WTC11 (cell line): Measurements from ENCODE around the gene STN1. TPM values are rescaled to one million over a fixed set of nuclear protein-coding genes. Genes with fewer than 3 reads are reported as not detected.

Experiments used
- ATAC-seq: fragments of 200-7000 bp; cut with Tn5 transposase; 2 replicates; pipeline ENCODE4 v1.10.0; 2021; ENCODE audit warnings: mild to moderate bottlenecking, moderate library complexity
- CTCF ChIA-PET: fragments of 300-600 bp; sonication (Branson Sonifier 250); formaldehyde crosslinking; loops from one replicate; lab custom pipeline; 2021; ENCODE audit warnings: antibody characterized with exemption; lab: Charles Lee
- POLR2A ChIA-PET: fragments of 350-600 bp; sonication (Branson Sonifier 250); formaldehyde crosslinking; loops from one replicate; lab custom pipeline; 2021; ENCODE audit warnings: antibody characterized with exemption; lab: Charles Lee
- DNase-seq: peaks from one replicate; pipeline ENCODE4 v3.0.0; 2021; ENCODE audit warnings: low spot score
- H3K27ac Mint-ChIP-seq: 2 replicates; pipeline ENCODE4 v1.8.0; 2021; ENCODE audit warnings: mixed read lengths
- H3K27me3 Mint-ChIP-seq: 2 replicates; pipeline ENCODE4 v1.8.0; 2021; ENCODE audit warnings: low read depth, mild to moderate bottlenecking, moderate library complexity, mixed read lengths
- H3K36me3 Mint-ChIP-seq: 2 replicates; pipeline ENCODE4 v1.8.0; 2021; ENCODE audit warnings: mixed read lengths
- H3K4me1 Mint-ChIP-seq: 2 replicates; pipeline ENCODE4 v1.8.0; 2022; ENCODE audit warnings: mixed read lengths
- H3K4me3 Mint-ChIP-seq: 2 replicates; pipeline ENCODE4 v1.8.0; 2021; ENCODE audit warnings: mild to moderate bottlenecking, moderate library complexity, mixed read lengths
- H3K9me3 Mint-ChIP-seq: 2 replicates; pipeline ENCODE4 v1.8.0; 2021; ENCODE audit warnings: mixed read lengths
- AR ChIP-seq: fragments of 250-450 bp; sonication (Bioruptor Pico); IDR thresholded peaks from 2 replicates; pipeline ENCODE4 v1.9.0; 2021; ENCODE audit warnings: mild to moderate bottlenecking
- ELF4 ChIP-seq: sonication (generic); formaldehyde crosslinking; IDR thresholded peaks from 2 replicates; pipeline ENCODE4 v1.8.1; 2022; ENCODE audit warnings: low read depth, mild to moderate bottlenecking, moderate library complexity, missing genetic modification reagents
- ESRRA ChIP-seq: sonication (generic); formaldehyde crosslinking; IDR thresholded peaks from 2 replicates; pipeline ENCODE4 v1.8.1; 2022; ENCODE audit warnings: mild to moderate bottlenecking, missing genetic modification reagents, borderline replicate concordance
- GRHL2 ChIP-seq: fragments of 250-450 bp; sonication (Bioruptor Pico); IDR thresholded peaks from 2 replicates; pipeline ENCODE4 v1.8.0; 2022; ENCODE audit warnings: mild to moderate bottlenecking, moderate library complexity; ENCODE audit not compliant: insufficient replicate concordance, severe bottlenecking
- HMGA2 ChIP-seq: fragments of 250-450 bp; sonication (Bioruptor Pico); IDR thresholded peaks from 2 replicates; pipeline ENCODE4 v1.4.0; 2021; ENCODE audit warnings: mild to moderate bottlenecking, moderate library complexity
- IRF2 ChIP-seq: sonication (generic); formaldehyde crosslinking; IDR thresholded peaks from 2 replicates; pipeline ENCODE4 v1.8.0; 2022; ENCODE audit warnings: low read depth, missing genetic modification reagents, borderline replicate concordance
- MAX ChIP-seq: sonication (generic); formaldehyde crosslinking; IDR thresholded peaks from 2 replicates; pipeline ENCODE4 v1.8.0; 2022; ENCODE audit warnings: mild to moderate bottlenecking, missing genetic modification reagents
- MLX ChIP-seq: sonication (generic); formaldehyde crosslinking; IDR thresholded peaks from 2 replicates; pipeline ENCODE4 v1.8.1; 2023; ENCODE audit warnings: mild to moderate bottlenecking, missing genetic modification reagents, moderate library complexity
- MXD4 ChIP-seq: fragments of 250-450 bp; sonication (Bioruptor Pico); IDR thresholded peaks from 2 replicates; pipeline ENCODE4 v1.8.0; 2021; ENCODE audit warnings: mild to moderate bottlenecking, moderate library complexity, borderline replicate concordance
- MYBL2 ChIP-seq: sonication (generic); formaldehyde crosslinking; IDR thresholded peaks from 2 replicates; pipeline ENCODE4 v1.8.1; 2023; ENCODE audit warnings: mild to moderate bottlenecking, moderate library complexity, missing genetic modification reagents
- NR1H2 ChIP-seq: sonication (generic); formaldehyde crosslinking; IDR thresholded peaks from 2 replicates; pipeline ENCODE4 v1.9.0; 2021; ENCODE audit warnings: mild to moderate bottlenecking, moderate library complexity, missing genetic modification reagents
- SMAD3 ChIP-seq: sonication (generic); formaldehyde crosslinking; IDR thresholded peaks from 2 replicates; pipeline ENCODE4 v1.8.0; 2022; ENCODE audit warnings: missing genetic modification reagents, mild to moderate bottlenecking, borderline replicate concordance
- SP1 ChIP-seq: sonication (generic); formaldehyde crosslinking; conservative IDR thresholded peaks from 2 replicates; pipeline ENCODE4 v1.8.1; 2022; ENCODE audit warnings: missing genetic modification reagents
- TCF7 ChIP-seq: sonication (generic); formaldehyde crosslinking; IDR thresholded peaks from 2 replicates; pipeline ENCODE4 v1.8.0; 2022; ENCODE audit warnings: mild to moderate bottlenecking, low read depth, missing genetic modification reagents, moderate library complexity
- USF2 ChIP-seq: sonication (generic); formaldehyde crosslinking; IDR thresholded peaks from 2 replicates; pipeline ENCODE4 v1.8.1; 2023; ENCODE audit warnings: mild to moderate bottlenecking, missing genetic modification reagents, moderate library complexity
- ZNF121 ChIP-seq: sonication (generic); formaldehyde crosslinking; IDR thresholded peaks from 2 replicates; pipeline ENCODE4 v1.8.0; 2023; ENCODE audit warnings: missing genetic modification reagents
- ZNF138 ChIP-seq: sonication (generic); formaldehyde crosslinking; conservative IDR thresholded peaks from 2 replicates; pipeline ENCODE4 v1.8.1; 2022; ENCODE audit warnings: mild to moderate bottlenecking, moderate library complexity, missing genetic modification reagents
- ZNF232 ChIP-seq: sonication (generic); formaldehyde crosslinking; IDR thresholded peaks from 2 replicates; pipeline ENCODE4 v1.8.0; 2022; ENCODE audit warnings: mild to moderate bottlenecking, missing genetic modification reagents
- ZNF263 ChIP-seq: sonication (generic); formaldehyde crosslinking; IDR thresholded peaks from 2 replicates; pipeline ENCODE4 v1.8.1; 2022; ENCODE audit warnings: low read depth, mild to moderate bottlenecking, moderate library complexity, missing genetic modification reagents
- ZNF416 ChIP-seq: fragments of 250-450 bp; sonication (Bioruptor Pico); IDR thresholded peaks from 2 replicates; pipeline ENCODE4 v1.9.0; 2021; ENCODE audit warnings: mild to moderate bottlenecking, inconsistent platforms
- ZNF423 ChIP-seq: fragments of 250-450 bp; sonication (Bioruptor Pico); IDR thresholded peaks from 2 replicates; pipeline ENCODE4 v2.1.2; 2022; ENCODE audit warnings: mild to moderate bottlenecking, moderate library complexity
- ZNF532 ChIP-seq: fragments of 250-450 bp; sonication (Bioruptor Pico); IDR thresholded peaks from 2 replicates; pipeline ENCODE4 v1.9.0; 2021; ENCODE audit warnings: mild to moderate bottlenecking, borderline replicate concordance
- ZSCAN18 ChIP-seq: fragments of 250-450 bp; sonication (Bioruptor Pico); IDR thresholded peaks from 2 replicates; pipeline ENCODE4 v2.1.2; 2022; ENCODE audit warnings: mild to moderate bottlenecking, moderate library complexity
- total RNA-seq: library from RNA; stranded (reverse); gene quantifications from 3 replicates; pipeline ENCODE4 v1.2.3, GENCODE V29; 2021

The STN1 gene
- total RNA-seq, 1 experiment from 2014 or later: 13.9 TPM

GRCh38 chr10:103960103-103960502 is 42.1 kb upstream of the STN1 start:
- no peaks in the 10 kb centered on the region for H3K4me1 Mint-ChIP-seq
- no peaks in the 10 kb centered on the region for H3K27me3 Mint-ChIP-seq
- no peaks in the 10 kb centered on the region for H3K36me3 Mint-ChIP-seq
- CTCF ChIA-PET: no interaction called here
- POLR2A ChIA-PET: no interaction called here
- TF ChIP-seq MAX (CRISPR knock-in tag) (no peak), ESRRA (no peak), SMAD3 (CRISPR knock-in tag) (no peak), NR1H2 (CRISPR knock-in tag) (no peak), MLX (no peak), TCF7 (CRISPR knock-in tag) (no peak), ZNF138 (CRISPR knock-in tag) (no peak)
- no peak for ATAC-seq
- H3K27ac Mint-ChIP-seq: no peak overlapping the region
- H3K4me3 Mint-ChIP-seq: no peak overlapping the region
- no peaks in the 10 kb centered on the region for H3K9me3 Mint-ChIP-seq
- DNase-seq: no peak

- ChIA-PET CTCF (no interaction called here), POLR2A (no interaction called here)
Observed at GRCh38 chr10:103958996-103959395, 41.0 kb upstream of the STN1 start.

GRCh38 chr10:103954543-103954942 is 36.6 kb upstream of the STN1 start:
- peaks cover 4% of the 10 kb centered on the region for H3K4me1 Mint-ChIP-seq
- CTCF ChIA-PET: no interaction called here
- TF ChIP-seq ZSCAN18 (CRISPR knock-in tag): no peak
- TF ChIP-seq GRHL2 (CRISPR knock-in tag): no peak
- no peak for TF ChIP-seq ZNF121 (CRISPR knock-in tag)
- no peak for TF ChIP-seq HMGA2 (CRISPR knock-in tag)
- no peak for TF ChIP-seq ZNF416 (CRISPR knock-in tag)
- TF ChIP-seq ESRRA: no peak
- no peak for TF ChIP-seq ZNF232
- no peak for TF ChIP-seq ELF4 (CRISPR knock-in tag)
- no peak for TF ChIP-seq ZNF532 (CRISPR knock-in tag)
- no peak for TF ChIP-seq AR (CRISPR knock-in tag)
- no peak for TF ChIP-seq ZNF423
- no peak for TF ChIP-seq IRF2 (CRISPR knock-in tag)

More at GRCh38 chr10:103958996-103959395, 41.0 kb upstream of the STN1 start:
- DNase-seq: no peak
- TF ChIP-seq MXD4 (CRISPR knock-in tag): no peak
- no peak for TF ChIP-seq USF2 (CRISPR knock-in tag)
- no peak for TF ChIP-seq MYBL2 (CRISPR knock-in tag)
- TF ChIP-seq ZNF232: no peak
- TF ChIP-seq ZNF121 (CRISPR knock-in tag): no peak
- TF ChIP-seq SP1: no peak
- TF ChIP-seq ZNF263: no peak
- TF ChIP-seq, all 79 proteins: peak for 0
- H3K4me3 Mint-ChIP-seq: no peak overlapping the region
- H3K27ac Mint-ChIP-seq: no peak overlapping the region
- H3K9me3 Mint-ChIP-seq: no peaks in the 10 kb centered on the region
- no peaks in the 10 kb centered on the region for H3K27me3 Mint-ChIP-seq
- no peaks in the 10 kb centered on the region for H3K36me3 Mint-ChIP-seq
- no peak for ATAC-seq
- H3K4me1 Mint-ChIP-seq: no peaks in the 10 kb centered on the region

More at GRCh38 chr10:103954543-103954942, 36.6 kb upstream of the STN1 start:
- 0 out of 2 replicates have a peak, but pooled peaks cover 2% of the 10 kb centered on the region for H3K27me3 Mint-ChIP-seq
- DNase-seq (no peak), ATAC-seq (no peak)
- H3K4me3 Mint-ChIP-seq: no peak overlapping the region
- H3K9me3 Mint-ChIP-seq: no peaks in the 10 kb centered on the region
- POLR2A ChIA-PET: no interaction called here
- H3K27ac Mint-ChIP-seq: no peak overlapping the region
- no peaks in the 10 kb centered on the region for H3K36me3 Mint-ChIP-seq
